ENCODE measurements around the gene DGKB.

DGKB gene

DNA sequence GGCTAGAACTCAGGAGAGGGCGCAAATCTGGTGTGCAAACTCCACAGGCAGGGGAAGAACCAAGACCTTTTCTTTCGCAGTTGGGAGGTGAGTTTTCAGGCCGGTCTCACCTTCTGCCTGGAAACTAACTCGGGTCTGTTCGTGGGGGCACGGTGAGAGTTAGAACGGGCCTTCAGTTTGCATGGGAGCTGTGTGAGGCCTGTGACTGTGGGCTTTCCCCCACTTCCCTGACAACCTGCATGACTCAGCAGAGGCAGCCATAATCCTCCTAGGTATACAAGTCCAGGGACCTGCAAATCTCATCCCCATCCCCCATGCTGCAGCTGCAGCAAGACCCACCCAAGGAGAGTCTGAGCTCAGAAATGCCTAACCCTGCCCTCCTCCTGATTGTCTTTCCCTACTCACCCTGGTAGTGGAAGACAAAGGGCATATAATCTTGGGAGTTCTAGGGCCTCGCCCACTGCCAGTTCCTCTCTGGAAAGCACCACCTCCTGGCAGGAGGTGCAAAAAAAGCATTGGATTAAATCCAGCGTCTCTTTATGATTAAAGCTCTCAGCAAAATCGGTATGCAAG lies 718.2 kb downstream of the DGKB start:
- no peak for DNase-seq

DNA sequence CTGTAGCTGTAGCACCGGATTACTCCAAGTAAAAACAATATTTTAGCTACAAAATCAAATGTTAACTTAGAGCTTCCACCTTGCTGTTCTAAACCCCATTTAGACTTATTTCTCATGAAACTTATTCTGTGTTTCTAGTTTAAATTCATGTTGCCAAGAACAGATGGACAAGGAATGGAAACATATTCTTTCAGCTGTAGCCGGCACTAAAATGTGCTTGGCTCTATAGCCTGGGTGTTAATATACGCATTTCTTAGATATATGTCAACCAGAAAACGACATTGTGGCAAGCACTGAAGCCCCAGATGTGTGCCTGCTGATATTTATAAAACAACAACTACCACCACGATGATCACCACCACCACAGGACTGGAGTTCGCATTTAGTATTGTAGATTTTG lies 722.8 kb downstream of the DGKB start:
- DNase-seq: no peak

DNA sequence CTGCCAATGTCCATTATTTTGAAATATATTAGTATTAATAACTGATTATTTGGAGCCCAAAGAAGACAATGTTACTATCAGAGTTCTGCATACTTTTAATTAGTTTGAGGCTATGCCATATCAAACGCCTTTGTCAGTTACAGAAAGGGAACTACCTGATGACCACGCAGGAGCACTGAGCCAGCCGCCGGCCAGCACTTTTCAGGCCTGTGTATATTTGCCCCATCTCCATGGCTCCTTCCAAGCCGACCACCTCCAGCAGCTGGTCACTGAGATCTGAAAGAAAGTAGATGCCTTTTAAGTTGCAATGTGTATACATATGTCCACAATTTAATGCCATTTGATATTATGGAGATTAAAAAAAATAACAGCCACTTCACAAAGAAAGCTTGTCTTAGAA lies 724.7 kb downstream of the DGKB start:
- DNase-seq: no peak

DNA sequence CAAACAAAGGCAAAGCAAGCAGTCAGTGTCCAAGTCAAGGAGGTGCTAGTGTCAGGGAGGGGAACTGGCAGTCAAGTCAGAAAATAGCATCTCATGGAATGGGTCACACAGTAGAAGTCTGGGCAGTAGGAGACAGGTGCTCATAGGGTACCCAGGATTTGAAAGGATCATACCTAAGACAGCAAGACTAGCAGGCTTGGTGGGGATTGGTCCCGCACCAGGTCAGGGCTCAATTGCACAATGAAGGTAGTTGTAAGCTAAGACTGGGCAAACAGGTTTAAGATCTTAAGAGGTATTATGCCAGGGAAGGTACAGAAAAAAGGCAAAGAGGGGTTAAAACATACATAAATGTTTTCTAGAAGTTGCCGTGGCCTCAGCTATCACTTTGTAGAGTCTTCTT lies 731.7 kb downstream of the DGKB start:
- DNase-seq: no peak

DNA sequence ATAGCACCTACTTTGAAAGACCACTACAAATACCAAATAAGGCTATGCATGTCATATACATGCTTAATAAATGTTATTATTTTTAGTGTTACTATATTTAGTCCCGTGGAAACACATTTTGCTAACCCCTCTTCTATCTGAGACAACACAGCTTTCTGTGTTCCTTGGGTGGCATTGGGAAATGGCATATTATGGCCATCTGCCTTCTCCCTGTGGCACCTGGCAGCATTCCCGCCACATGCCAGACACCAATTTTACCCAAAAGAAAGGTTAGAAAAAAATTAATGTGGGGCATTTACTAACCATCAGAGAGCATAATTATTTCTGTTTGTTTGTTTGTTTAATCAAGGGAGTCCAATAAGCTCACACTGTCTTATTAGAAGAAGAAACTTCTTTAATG lies 744.4 kb downstream of the DGKB start:
- no peak for DNase-seq

- DNase-seq: no peak
Measured at GRCh38 chr7:14156436-14156835, 746.1 kb downstream of the DGKB start.

GRCh38 chr7:14148974-14149373 lies 753.6 kb downstream of the DGKB start:
- DNase-seq: no peak

- no peak for DNase-seq
Measured at GRCh38 chr7:14147532-14147931, 755.0 kb downstream of the DGKB start.

DNA sequence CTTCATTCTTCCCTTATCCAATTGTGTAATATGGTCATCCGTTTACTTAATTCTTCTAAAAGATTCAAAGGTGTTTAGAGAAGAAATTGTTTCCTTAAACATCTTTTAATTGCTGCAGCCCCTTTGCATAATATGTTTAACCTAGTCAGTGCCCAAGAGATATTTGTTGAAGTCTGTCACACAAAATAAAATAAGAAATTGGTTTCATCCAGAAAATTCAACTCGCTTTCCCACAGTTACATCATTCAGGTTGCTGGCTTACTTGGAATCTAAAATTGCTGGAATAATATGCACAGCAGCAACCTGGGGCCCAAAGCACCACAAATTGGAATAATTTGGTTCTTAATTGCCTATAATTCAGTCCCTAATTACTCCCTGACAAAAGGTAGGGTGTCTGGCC lies 758.0 kb downstream of the DGKB start:
- DNase-seq: no peak

DNA sequence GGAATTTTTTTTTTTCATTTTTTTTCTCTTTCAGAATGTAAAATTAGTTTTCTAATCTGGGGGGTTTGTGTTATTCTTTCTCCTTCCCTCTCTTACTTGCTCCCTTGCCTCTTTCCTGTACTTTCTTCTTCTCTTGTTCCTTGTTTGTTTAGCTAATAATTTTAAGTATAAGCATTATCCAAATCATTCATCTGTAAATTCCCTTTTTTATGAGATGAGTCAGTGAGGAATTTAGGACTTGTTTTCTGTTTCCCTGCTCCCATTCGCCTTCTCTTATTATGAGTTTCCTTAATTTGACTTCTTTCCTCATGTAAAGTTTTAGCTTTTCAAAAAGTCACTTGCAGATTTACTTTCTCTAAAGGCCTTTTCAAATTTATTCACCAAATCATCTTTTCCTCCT lies 758.4 kb downstream of the DGKB start:
- no peak for DNase-seq

DNA sequence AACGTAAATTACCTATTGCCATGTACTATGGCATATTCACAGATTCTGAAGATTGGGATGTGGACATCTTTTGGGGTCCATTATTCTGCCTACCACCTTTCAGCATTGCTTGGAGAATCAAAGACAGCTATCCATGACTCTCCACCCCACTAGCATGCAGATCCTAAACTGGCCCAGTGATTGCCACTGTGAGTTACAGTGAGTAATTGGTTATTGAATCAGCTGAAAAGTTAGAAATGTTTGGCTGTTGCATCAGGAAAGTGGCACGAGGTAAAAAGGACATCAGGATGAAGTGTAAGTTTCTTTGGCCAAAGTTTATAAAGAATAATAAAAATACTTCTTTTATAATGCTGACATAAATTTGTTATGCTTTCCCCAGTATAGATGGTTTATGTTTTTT lies 764.9 kb downstream of the DGKB start:
- DNase-seq: no peak

DNA sequence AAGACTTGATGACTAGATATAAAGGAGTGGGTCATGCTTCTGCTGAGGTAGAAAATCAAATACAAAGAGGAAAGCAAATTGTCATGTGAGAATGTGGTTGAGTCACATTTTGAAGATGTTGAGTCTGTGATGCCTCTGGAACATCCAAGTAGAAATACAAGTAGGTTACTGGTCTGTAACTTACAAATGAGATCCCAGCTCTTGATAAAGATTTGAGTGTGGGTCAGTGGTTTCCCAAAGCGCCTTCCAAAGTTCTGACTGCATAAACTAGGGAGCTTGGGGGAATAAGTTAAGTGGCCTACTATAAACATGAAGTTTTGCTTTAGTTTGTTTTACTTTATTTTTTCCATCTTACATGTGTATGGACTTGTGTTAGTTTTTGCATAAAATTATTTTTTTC lies 768.8 kb downstream of the DGKB start:
- DNase-seq: no peak

GRCh38 chr7:14125998-14126397 lies 776.6 kb downstream of the DGKB start:
- DNase-seq: no peak

DNA sequence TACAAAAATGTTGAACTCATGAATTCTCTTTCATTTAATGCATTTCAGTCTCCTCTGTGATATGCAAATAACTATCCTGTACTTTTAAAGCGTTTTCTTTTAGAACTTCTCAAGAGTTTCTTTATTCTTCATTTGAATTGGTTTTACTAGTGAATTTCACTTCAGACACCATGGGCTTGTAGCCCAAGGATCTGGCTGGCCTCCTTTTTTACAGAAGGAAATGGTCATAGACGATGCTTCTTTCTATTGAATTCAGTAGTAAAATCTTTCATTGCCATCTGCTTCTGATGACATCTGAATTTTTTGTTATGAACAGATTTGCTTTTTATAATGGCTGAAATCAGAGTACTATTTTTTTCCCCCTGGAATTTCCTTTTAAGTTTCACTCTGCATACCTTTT lies 777.8 kb downstream of the DGKB start:
- DNase-seq: no peak

GRCh38 chr7:14123923-14124322 lies 778.6 kb downstream of the DGKB start:
- no peak for DNase-seq

DNA sequence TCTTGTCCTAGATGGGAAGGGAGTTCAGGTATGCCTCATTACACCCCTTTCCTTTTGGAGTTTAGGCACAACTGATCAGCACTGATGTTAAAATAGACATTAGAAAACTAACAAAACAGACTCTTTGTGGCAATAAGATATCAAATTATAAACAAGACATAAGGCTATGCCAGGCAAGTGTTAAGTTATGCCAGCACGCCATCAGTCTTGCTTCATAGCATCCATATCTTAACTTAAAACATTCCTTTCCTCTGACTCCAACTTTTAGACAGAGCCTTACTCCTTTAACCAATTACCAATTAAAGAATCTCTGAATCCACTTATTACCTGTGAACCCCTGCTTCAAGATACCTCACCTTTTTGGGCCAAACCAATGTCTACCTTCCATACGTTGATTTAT lies 786.9 kb downstream of the DGKB start:
- DNase-seq: no peak

- no peak for DNase-seq
Measured at GRCh38 chr7:14104861-14105260, 797.7 kb downstream of the DGKB start.

DNA sequence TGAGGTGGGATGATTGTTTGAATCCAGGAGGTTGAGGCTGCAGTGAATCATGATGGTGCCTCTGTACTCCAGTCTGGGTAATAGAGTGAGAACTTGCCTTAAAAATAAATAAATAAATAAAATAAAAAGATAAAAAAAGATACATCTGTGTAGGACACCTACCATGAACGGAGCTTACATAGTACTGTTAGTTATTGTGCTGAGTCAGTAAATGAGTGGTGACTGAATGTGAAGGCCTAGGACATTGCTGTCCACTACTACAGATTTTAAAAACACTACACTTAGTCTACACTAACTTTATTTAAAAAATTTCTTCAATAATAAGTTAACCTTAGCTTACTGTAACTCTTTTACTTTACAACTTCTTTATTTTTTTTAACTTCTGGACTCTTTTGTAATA lies 806.4 kb downstream of the DGKB start:
- DNase-seq: no peak

- no peak for DNase-seq
Measured at GRCh38 chr7:14095233-14095950, 807.2 kb downstream of the DGKB start.
